Esophagus (tissue), 2 donors: ENCODE measurements around the gene GAS2L1. TPM values are rescaled to one million over a fixed set of nuclear protein-coding genes. Genes with fewer than 3 reads are reported as not detected.

Experiments
- H3K27ac ChIP-seq, 2 donors: one replicate each; pipeline ENCODE4 v1.5.1; 2013; ENCODE audit warnings: low read depth in 2 of 2, mild to moderate bottlenecking in 2 of 2, inconsistent platforms in 1 of 2, low read length in 1 of 2, moderate library complexity in 1 of 2
- H3K27me3 ChIP-seq, 2 donors: one replicate each; pipeline ENCODE4 v1.6.1; 2013; ENCODE audit warnings: low read length in 2 of 2, control low read depth in 1 of 2, mild to moderate bottlenecking in 1 of 2; ENCODE audit not compliant: insufficient read depth in 2 of 2, control insufficient read depth in 1 of 2
- H3K36me3 ChIP-seq, 2 donors: one replicate each; pipeline ENCODE4 v1.6.1; 2013; ENCODE audit warnings: low read length in 1 of 2; ENCODE audit not compliant: control insufficient read depth in 2 of 2, insufficient read depth in 2 of 2
- H3K4me1 ChIP-seq, 2 donors: one replicate each; pipeline ENCODE4 v1.6.1; 2013; ENCODE audit warnings: low read length in 1 of 2; ENCODE audit not compliant: control insufficient read depth in 2 of 2, insufficient read depth in 2 of 2
- H3K4me3 ChIP-seq, 2 donors: one replicate each; pipeline ENCODE4 v1.5.1; 2013; ENCODE audit warnings: low read length in 2 of 2, mild to moderate bottlenecking in 2 of 2, low read depth in 1 of 2, moderate library complexity in 1 of 2
- H3K9me3 ChIP-seq, 2 donors: one replicate each; pipeline ENCODE4 v1.6.1; 2013; ENCODE audit warnings: mild to moderate bottlenecking in 2 of 2, low read depth in 1 of 2, low read length in 1 of 2, moderate library complexity in 1 of 2; ENCODE audit not compliant: control insufficient read depth in 2 of 2, insufficient read depth in 1 of 2
- WGBS, 2 donors: extraction: QIAGEN DNeasy Blood & Tissue Kit; methylation state at CpG; one replicate each; pipeline ENCODE4 v1.1.7; 2013; 5-methylcytosine and 5-hydroxymethylcytosine counted together
- polyA plus RNA-seq, 2 donors: library from polyadenylated mRNA; stranded (reverse); fragments of 200-250 nt; gene quantifications; one replicate each; pipeline ENCODE4 v1.2.3, GENCODE V29; 2013
- donor health status: healthy with polysubstance abuse.
- donor health status: Bipolar disorder and iron deficiency.

The GAS2L1 gene
- polyA plus RNA-seq, 2 donors = 24.3 to 25.2 TPM

DNA sequence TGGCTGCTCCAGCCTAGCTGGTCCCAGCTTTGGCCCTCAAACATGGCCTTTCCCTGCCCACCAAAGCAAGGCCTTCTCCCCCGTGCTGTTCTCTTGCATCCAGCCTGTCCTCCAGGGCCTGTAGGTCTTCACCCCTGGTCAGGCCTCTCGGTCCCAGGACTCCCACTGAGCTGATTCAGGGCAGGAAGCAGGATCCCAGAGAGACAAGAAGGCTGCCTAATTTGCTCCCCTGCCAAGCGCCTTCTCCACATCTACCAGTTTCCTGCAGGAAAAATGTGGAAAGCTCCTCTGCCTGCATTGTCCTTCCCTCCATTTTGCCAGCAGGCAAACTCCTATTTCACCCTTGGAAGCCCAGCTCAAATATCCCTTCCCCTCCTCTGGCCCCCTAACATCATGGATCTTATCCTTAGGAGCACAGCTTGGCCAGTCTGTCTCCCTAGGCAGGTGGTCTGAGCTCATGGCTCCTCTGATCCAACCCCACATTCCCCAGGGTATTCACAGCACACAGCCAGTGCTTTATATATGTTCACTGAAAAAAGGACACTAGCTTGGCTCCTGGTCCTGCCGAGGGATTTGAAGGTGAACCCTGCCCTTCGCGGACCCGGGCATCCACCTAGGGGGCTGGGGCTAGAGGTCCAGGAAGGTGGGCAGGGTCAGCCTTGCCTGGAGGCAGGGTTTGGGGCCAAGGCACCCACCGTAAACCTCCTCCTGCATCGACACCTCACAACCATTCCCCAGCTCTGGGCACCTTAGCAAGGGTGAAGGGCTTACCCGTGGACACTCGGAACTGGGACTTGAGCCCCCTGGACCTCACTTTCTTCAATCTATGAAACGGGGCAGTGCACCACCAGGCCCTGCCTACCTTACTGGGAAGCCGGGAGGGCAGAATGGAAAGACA, 39.6 kb upstream of the GAS2L1 start:
- WGBS, 2 donors = 20% methylated on average over 13 of the region's 13 CpGs
- Histone ChIP-seq H3K27me3 (no peaks in the 10 kb centered on the region), H3K4me1 (peaks cover 4 to 16% of the 10 kb centered on the region in 2 donors), H3K9me3 (no peaks in the 10 kb centered on the region), H3K27ac (peak overlapping the region; percentile 95 to 99), H3K36me3 (peaks cover 0 to 17% of the 10 kb centered on the region in 2 donors), H3K4me3 (peak overlapping the region; percentile 94 to 97)

DNA sequence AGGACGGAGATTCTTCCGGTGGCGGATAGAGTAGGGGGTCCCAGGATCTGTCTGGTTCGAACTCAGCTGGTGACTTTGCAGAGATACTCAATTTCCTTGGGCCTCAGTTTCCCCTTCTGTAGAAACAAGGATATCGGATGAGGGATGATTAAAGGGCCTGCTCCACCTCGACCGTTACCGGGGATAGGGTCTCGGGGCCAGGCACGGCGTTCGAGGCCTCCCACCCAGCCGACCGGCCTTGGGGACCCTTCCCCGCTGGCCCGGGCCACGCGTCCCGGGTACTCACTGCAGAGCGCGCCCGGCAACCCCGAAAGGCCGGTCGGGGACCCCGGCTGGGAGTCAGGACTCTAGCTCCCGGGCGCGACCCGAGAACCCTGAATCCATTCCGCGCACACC, 39.0 kb upstream of the GAS2L1 start:
- H3K9me3 ChIP-seq = no peaks in the 10 kb centered on the region
- peaks cover 4 to 16% of the 10 kb centered on the region in 2 donors for H3K4me1 ChIP-seq

DNA sequence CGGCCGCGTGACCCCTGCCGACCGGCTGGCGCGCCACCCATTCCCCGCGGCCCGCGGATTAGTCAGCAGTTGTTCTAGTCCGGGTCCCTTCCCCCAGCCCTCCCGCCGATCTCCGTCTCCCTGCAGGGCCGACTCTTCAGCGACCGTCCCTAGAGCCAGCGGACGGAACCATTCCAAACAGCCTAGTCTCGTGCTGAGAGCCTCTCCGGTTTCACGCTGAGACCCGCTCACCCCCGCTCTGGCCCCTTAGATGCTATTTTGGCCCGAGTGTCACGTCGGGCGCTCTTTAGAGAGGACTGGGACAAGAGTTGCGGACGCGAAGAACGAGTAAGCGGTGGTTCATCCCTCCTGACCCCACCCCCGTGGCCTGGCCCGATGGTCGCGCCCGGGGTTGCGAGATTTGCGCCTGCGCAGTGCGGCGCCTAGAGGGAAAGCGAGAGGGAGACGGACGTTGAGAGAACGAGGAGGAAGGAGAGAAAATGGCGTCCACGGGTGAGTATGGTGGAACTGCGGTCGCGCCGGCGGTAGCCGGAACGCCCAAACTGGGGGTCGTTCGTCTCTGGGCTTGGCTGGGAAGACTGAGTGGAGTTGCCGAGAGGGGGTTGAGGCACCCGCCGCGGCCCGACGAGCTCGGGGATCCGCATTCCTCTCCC, 38.5 kb upstream of the GAS2L1 start, which contains the start of the genes EWSR1 and RHBDD3:
Gene EWSR1 (plus strand): TSS at position 411 of the 653 bp plus-strand sequence. CDS start 69 bp downstream, at position 480.
Gene RHBDD3 (minus strand): TSS at position 124 of the 653 bp plus-strand sequence. CDS start 2,355 bp downstream, outside the sequence.
- Histone ChIP-seq H3K27me3 (no peaks in the 10 kb centered on the region), H3K36me3 (peaks cover 0 to 20% of the 10 kb centered on the region in 2 donors), H3K27ac (peak within 1 kb of the TSS; percentile 95 to 99), H3K4me3 (peak within 1 kb of the TSS; percentile 94 to 97), H3K9me3 (no peaks in the 10 kb centered on the region), H3K4me1 (peaks cover 4 to 16% of the 10 kb centered on the region in 2 donors)
- WGBS, 2 donors = 0% methylated on average over 54 to 67 of the region's 67 CpGs

More for the DNA sequence above, 39.0 kb upstream of the GAS2L1 start:
- peak overlapping the region; percentile 94 to 97 for H3K4me3 ChIP-seq
- H3K27ac ChIP-seq = peak overlapping the region; percentile 95 to 99
- peaks cover 0 to 17% of the 10 kb centered on the region in 2 donors for H3K36me3 ChIP-seq
- H3K27me3 ChIP-seq = no peaks in the 10 kb centered on the region
- WGBS, 2 donors = 0 to 1% methylated on average over 26 to 32 of the region's 32 CpGs

DNA sequence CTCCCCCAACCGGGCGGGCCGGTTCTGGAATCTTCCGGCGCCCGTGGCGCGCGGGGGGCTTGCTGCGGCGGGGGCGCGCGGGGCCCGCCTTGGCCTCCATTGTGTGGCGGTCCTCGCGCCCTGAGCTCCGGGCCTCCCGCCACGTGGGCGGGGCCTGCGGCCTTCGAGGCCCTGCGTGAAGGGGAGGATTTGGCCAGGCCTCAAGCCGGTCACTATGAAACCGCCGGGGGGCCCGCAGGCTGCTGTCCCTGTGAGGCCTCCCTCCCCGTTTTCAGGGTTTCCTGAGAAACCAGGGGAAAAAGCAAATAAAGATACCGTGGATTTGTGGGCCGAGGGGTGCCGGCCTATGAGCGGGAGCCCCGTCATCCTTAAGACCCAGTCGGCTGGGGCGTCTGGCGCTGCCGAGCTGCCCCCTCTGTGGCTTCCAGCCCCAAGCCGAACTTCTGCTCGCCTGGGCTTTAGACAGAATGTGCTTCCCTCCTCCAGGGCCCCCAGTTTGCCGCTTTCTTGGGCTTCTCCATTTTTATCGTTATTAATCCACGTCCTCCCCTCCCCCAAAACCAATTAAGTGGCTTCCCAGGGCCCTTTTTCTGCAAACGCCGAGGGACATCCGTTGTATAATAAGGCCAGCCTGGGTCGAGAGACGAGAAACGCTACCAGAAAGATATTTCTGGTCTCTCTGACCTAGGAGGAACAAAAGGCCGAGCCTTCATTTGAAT, 37.8 kb upstream of the GAS2L1 start:
- H3K36me3 ChIP-seq = peaks cover 0 to 19% of the 10 kb centered on the region in 2 donors
- no peaks in the 10 kb centered on the region for H3K27me3 ChIP-seq
- no peaks in the 10 kb centered on the region for H3K9me3 ChIP-seq
- H3K27ac ChIP-seq = peak overlapping the region; percentile 95 to 99
- peak overlapping the region; percentile 94 to 97 for H3K4me3 ChIP-seq
- WGBS, 2 donors = 0 to 1% methylated on average over 28 to 51 of the region's 51 CpGs
- H3K4me1 ChIP-seq = peaks cover 4 to 16% of the 10 kb centered on the region in 2 donors

DNA sequence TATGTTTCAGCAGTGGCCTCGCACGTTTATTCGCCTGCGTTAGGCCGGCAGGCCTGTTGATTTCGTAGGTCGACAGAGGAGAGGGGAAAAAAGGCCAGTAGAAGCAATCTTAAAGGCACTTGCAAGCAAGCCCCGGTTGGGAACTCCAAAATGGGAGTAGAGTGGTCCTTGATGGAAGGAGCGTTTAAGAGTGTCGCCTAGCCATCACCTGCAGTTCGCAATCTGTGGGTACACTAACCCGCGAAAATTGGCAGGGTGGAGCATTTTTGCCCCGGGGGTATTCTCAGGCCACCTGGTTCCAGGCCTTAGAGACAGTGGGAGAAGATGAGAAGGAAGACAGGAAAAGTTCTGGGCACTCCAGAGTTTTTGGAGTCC, 37.2 kb upstream of the GAS2L1 start:
- Histone ChIP-seq H3K36me3 (peaks cover 0 to 15% of the 10 kb centered on the region in 2 donors), H3K4me1 (peaks cover 4 to 16% of the 10 kb centered on the region in 2 donors), H3K4me3 (peak overlapping the region; percentile 94 to 97), H3K9me3 (no peaks in the 10 kb centered on the region), H3K27ac (peak overlapping the region; percentile 95 to 99), H3K27me3 (no peaks in the 10 kb centered on the region)
- WGBS, 2 donors = 1 to 2% methylated on average over 14 of the region's 14 CpGs

DNA sequence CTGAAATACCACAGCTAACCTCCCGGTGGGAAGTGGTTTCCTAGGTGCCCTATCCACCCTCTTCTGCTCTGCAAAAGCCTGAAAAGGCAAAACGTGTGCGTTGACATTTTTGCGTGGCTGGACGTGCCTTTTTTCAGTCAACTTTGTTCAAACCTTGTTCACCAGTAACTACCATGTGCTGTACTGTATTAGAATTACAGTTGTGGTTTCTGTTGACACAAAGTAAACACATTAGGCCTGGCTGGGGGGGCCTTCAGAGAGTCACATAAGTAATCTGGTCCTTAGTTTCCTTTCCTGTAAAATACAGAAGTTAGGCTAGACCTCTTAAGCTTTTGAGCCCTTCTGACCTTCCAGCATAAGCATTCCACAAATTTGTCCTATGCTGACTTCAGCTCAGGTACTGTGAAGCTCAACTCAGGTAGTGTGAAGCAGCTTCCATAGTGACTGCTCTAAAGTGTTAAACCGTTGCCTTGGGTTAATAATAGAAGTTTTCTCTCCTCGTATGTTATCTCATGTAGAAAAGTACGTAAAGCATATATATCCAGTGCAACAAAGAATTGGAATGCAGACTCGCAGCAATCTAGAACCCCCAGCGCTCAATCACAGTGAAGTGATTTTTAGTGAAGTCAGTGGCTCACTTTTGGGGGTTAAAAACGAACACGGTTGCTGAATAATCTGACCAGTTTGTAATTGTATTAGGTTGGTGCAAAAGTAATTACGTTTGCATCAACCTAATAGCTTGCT, 36.5 kb upstream of the GAS2L1 start:
- H3K4me3 ChIP-seq = peak overlapping the region; percentile 94 to 97
- peaks cover 4 to 16% of the 10 kb centered on the region in 2 donors for H3K4me1 ChIP-seq
- no peaks in the 10 kb centered on the region for H3K9me3 ChIP-seq
- 7 to 9% methylated on average over 13 of the region's 13 CpGs for WGBS, 2 donors
- H3K27ac ChIP-seq = peak overlapping the region; percentile 24 to 95
- no peaks in the 10 kb centered on the region for H3K27me3 ChIP-seq
- H3K36me3 ChIP-seq = peaks cover 0 to 14% of the 10 kb centered on the region in 2 donors

DNA sequence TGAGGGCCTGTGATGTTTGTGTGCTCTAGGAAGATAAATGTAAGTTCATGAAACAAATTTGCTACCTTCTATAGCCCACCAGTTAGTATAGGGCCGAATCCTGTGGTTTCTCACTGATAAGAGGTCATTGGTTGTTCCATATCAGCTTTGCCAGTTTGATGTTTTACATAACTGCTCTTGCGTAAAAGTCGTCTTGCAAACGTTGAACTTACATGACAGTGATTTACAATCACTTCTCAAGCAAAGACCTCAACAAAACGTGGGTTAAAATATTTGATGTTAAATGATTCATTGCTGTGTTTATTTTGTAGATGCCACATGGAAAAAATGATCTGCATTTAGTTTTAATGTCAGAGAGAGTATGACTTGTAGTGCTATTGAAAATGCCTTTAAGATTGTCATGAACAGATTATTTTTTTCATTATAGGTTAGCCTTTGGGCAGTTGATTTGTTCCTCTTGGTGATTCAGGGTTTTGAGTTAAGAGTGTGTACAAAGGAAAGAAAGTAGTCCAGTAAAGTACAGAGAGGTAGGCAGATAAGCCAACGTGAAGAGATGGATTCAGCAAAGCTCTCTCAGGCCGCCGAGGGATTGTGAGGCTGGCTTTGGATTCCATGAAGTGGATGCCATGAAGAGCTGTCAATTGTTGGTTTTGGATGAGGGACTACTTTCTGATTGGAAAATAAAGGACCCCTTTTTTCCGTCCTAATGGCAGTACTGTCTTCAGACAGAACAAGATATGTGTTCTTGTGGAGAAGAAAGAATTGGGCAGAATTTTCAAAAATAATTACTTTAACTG, 35.8 kb upstream of the GAS2L1 start:
- Histone ChIP-seq H3K27me3 (no peaks in the 10 kb centered on the region), H3K9me3 (no peaks in the 10 kb centered on the region), H3K27ac (no peak overlapping the region), H3K36me3 (peaks cover 4 to 8% of the 10 kb centered on the region in 2 donors), H3K4me3 (peak overlapping the region in 1 of 2 donors; percentile 97), H3K4me1 (peaks cover 4 to 16% of the 10 kb centered on the region in 2 donors)
- 12 to 15% methylated on average over 9 of the region's 9 CpGs for WGBS, 2 donors

DNA sequence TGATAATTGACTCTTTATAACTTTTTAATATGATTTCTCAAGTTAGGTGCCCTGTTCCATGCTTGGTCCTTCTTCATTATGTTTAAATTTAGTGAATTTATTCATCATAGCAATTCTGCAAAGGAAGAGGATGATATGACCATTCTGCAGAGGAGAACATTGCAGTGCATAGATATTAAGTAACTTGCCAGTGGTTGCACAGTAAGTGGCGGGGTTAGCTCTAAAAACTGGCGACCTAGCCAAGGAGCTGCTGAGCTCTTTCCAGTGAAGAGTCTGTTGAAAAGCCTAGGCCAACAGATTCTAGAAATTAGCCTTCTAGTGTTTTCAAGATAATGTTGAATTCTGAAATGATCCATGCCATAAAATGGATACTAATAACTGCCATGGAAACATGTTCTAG, 33.8 kb upstream of the GAS2L1 start:
- H3K36me3 ChIP-seq = peaks cover 4 to 14% of the 10 kb centered on the region in 2 donors
- no peaks in the 10 kb centered on the region for H3K9me3 ChIP-seq
- H3K27me3 ChIP-seq = no peaks in the 10 kb centered on the region
- H3K4me1 ChIP-seq = peaks cover 0 to 11% of the 10 kb centered on the region in 2 donors
- no peak overlapping the region for H3K4me3 ChIP-seq
- WGBS, 2 donors = 73 to 77% methylated on average over 2 of the region's 2 CpGs
- no peak overlapping the region for H3K27ac ChIP-seq
